Thymus (tissue), 11 donors: ENCODE results near the gene MZT2B. TPM values are rescaled to one million over a fixed set of nuclear protein-coding genes. Genes with fewer than 3 reads are reported as not detected.
"Not testable (repeated sequence)": the region's sequence is repeated elsewhere in the genome, so short reads cannot be mapped to it uniquely, and the experiment has no call there.

Source experiments
- DNase-seq, 9 donors: peaks; one replicate each; pipeline ENCODE4 v3.0.0-alpha.2; 2013; ENCODE audit warnings: low spot score in 9 of 9, low read depth in 6 of 9, missing footprints in 1 of 9
- H3K27ac ChIP-seq, 2 donors: one replicate each; pipeline ENCODE4 v1.5.1; 2013; ENCODE audit warnings: control low read depth in 1 of 2, low read depth in 1 of 2, low read length in 1 of 2, mild to moderate bottlenecking in 1 of 2, moderate library complexity in 1 of 2
- H3K27me3 ChIP-seq, 2 donors: one replicate each; pipeline ENCODE4 v1.5.1; 2013; ENCODE audit warnings: low read length in 1 of 2; ENCODE audit not compliant: control insufficient read depth in 2 of 2, insufficient read depth in 1 of 2
- H3K36me3 ChIP-seq, 2 donors: one replicate each; pipeline ENCODE4 v1.5.1; 2013; ENCODE audit warnings: low read length in 1 of 2, mild to moderate bottlenecking in 1 of 2, moderate library complexity in 1 of 2; ENCODE audit not compliant: control insufficient read depth in 2 of 2, insufficient read depth in 2 of 2
- H3K4me1 ChIP-seq, 2 donors: one replicate each; pipeline ENCODE4 v1.5.1; 2013; ENCODE audit warnings: low read length in 2 of 2; ENCODE audit not compliant: control insufficient read depth in 2 of 2, insufficient read depth in 2 of 2
- H3K4me3 ChIP-seq, 2 donors: one replicate each; pipeline ENCODE4 v1.5.1; 2013; ENCODE audit warnings: low read length in 2 of 2, control low read depth in 1 of 2, mild to moderate bottlenecking in 1 of 2
- H3K9me3 ChIP-seq, 2 donors: one replicate each; pipeline ENCODE4 v1.5.1; 2013; ENCODE audit warnings: low read length in 1 of 2, mild to moderate bottlenecking in 1 of 2; ENCODE audit not compliant: control insufficient read depth in 2 of 2, insufficient read depth in 1 of 2
- WGBS: extraction: QIAGEN DNeasy Blood & Tissue Kit; methylation state at CpG from one replicate; pipeline ENCODE4 v1.1.7; 2013; 5-methylcytosine and 5-hydroxymethylcytosine counted together
- polyA plus RNA-seq: library from polyadenylated mRNA; stranded (reverse); fragments of 200-250 nt; gene quantifications from one replicate; pipeline ENCODE4 v1.2.3, GENCODE V29; 2013
- total RNA-seq: library from RNA; stranded (reverse); fragments of 120-200 nt; gene quantifications from one replicate; pipeline ENCODE4 v1.2.4, GENCODE V29; 2013
- donor health status: healthy.

MZT2B gene
- total and polyA plus RNA-seq, 2 donors = 141 to 326 TPM

DNA sequence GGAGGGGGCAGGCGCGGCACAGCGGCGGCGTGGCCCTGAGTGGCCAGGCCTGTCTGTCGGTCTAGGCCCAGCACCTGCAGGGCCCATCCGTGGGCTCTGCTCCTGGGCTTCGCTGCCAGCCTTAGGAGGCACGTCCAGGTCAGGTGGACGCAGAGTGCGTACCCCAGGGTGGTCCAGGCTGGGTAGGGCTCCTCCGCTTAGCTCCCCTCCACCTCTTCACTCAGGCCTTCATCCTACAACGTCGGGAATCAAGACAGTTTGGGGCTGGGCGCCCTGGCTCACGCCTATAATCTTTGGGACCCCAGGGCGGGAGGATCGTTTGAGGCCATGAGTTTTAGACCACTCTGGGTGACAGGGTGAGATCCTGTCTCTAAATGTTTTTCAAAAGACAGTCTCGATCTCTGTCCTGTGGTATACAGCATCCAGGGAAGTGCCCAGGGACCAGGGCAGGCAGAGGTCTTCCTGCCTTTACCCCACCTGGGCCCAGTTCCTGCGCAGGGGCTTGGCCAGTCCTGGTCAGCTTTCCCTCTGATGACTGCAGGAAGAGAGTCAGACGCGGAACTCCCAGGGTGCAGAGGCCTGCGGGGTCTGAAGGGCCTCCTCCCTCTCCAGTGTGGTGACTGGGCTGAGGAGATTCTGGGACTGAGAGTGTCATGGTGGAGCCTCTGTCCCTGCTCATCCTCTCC lies 907 bp downstream of the MZT2B start:
- H3K27ac ChIP-seq, H3K27me3 ChIP-seq, H3K9me3 ChIP-seq: not testable (repeated sequence)
- peak in 2 of 9 donors; percentile 6 to 17 for DNase-seq
- 44% methylated on average over 23 of the region's 23 CpGs for WGBS
- peaks cover 7 to 16% of the 10 kb centered on the region in 2 donors for H3K4me1 ChIP-seq
- H3K36me3 ChIP-seq = peaks cover 0 to 11% of the 10 kb centered on the region in 2 donors
- peak overlapping the region; percentile 56 to 87 for H3K4me3 ChIP-seq

DNA sequence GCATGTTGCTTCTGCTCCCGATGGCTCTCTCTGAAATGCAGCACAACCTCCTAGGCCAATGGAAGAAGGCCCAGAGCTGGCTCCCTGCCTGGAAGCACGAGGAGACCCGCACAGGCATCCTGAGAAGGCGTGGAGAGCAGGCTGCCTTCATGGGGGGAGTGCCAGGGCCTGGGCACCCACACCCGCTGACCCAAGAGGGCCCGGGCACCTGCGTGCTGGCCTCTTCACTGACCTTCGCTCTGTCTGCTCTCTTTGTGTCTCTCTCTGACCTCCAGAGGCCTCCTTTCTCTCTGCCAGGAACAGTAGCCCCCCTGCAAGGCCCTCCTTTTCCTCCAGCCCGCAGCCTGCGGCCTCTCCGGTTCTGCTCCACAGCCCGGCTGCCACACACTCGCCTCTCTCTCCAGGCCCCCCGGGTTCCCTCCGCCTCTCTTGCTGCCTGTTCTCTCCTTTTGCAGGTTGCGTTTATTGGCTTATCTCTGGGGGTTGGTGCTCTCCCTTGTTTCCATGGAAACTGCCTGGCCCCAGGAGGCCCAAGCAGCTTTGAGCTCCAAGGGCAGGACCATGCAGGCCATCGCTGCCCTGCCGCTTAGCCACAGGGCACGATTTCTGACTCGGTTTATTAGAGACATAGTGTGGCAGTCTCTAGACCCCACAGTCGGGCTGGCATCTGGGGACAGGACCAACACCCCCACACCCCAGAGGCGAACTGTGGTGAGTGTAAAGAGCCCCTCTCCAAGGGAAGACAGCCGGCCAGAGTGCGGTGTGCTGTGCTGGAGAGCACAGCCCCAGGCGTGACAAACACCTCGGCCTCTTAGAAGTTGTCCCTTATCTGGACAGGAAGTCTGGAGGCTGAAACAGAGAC lies 1.7 kb downstream of the MZT2B start:
- H3K36me3 ChIP-seq = peaks cover 3 to 11% of the 10 kb centered on the region in 2 donors
- peaks cover 7 to 16% of the 10 kb centered on the region in 2 donors for H3K4me1 ChIP-seq
- no peaks in the 10 kb centered on the region for H3K27me3 ChIP-seq
- H3K4me3 ChIP-seq = peak overlapping the region in 1 of 2 donors; percentile 56
- WGBS = 95% methylated on average over 26 of the region's 26 CpGs
- peaks cover 0 to 1% of the 10 kb centered on the region in 2 donors for H3K9me3 ChIP-seq
- no peak for DNase-seq
- H3K27ac ChIP-seq = no peak overlapping the region

DNA sequence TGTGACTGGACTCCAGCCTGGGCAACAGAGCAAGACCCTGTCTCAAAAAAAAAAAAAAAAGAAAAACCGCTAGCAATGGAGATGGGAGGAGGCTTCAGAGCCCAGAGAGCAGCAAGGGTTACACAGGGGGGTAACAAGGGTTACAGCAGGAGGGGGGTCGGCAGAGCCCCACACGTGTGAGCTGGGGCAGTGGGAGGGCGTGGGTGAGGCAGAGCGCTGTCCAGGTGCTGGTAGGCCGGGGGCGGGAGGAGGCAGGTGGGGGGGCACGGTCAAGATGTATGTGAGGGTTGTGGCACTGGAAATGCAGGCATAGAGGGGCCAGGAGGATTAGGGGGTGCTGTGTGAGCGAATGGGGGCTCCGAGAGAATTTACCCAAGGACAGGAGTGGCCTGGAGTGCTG lies 3.4 kb downstream of the MZT2B start:
- H3K27ac ChIP-seq = no peak overlapping the region
- H3K27me3 ChIP-seq = no peaks in the 10 kb centered on the region
- H3K9me3 ChIP-seq = peaks cover 0 to 1% of the 10 kb centered on the region in 2 donors
- 98% methylated on average over 10 of the region's 10 CpGs for WGBS
- peaks cover 8 to 13% of the 10 kb centered on the region in 2 donors for H3K36me3 ChIP-seq
- no peak overlapping the region for H3K4me3 ChIP-seq
- DNase-seq = no peak
- peaks cover 5 to 14% of the 10 kb centered on the region in 2 donors for H3K4me1 ChIP-seq

DNA sequence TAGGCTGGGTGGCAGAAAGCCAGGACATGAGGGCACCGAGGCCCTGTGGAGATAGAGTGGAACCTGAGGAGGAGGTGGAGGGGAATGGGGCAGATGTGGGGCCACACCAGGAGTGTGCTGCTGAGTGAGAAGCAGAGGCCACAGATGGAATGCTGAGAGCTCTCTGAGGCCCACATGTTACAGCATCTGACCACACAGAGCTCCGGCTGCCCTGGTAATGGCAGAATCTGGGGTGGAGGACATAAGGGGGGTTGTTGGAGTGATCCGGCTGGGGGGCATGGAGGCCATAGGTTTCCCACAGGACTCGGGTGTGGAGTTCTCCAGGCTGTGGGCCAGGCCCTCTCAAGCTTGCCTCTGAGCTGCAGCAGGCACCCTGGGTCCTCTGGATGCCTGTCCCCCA lies 3.8 kb downstream of the MZT2B start:
- no peak for DNase-seq
- 99% methylated on average over 4 of the region's 4 CpGs for WGBS
- no peak overlapping the region for H3K4me3 ChIP-seq
- peaks cover 0 to 1% of the 10 kb centered on the region in 2 donors for H3K9me3 ChIP-seq
- no peak overlapping the region for H3K27ac ChIP-seq
- peaks cover 2 to 10% of the 10 kb centered on the region in 2 donors for H3K4me1 ChIP-seq
- H3K27me3 ChIP-seq = no peaks in the 10 kb centered on the region
- H3K36me3 ChIP-seq = peaks cover 9 to 13% of the 10 kb centered on the region in 2 donors

DNA sequence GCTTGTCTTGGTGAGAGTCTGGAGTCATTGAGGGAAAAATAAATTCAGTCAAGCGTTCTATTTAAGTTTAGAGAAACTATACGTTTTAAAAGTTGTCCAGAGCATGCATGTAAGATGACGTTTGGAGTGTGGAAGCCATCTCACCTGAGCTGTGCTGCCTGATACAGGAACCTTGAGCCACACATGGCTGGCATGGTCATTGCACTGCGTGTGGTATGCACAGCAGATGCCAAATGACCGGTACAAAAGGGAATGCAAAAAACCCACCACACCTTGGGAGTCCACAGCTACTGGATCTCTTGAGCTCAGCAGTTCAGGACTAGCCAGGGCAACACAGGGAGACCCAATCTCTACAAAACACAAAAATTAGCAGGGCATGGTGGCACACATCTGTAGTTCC lies 4.3 kb downstream of the MZT2B start:
- Histone ChIP-seq H3K36me3 (peaks cover 13% of the 10 kb centered on the region in 2 donors), H3K4me3 (no peak overlapping the region), H3K9me3 (no peaks in the 10 kb centered on the region), H3K27ac (no peak overlapping the region), H3K4me1 (peaks cover 2 to 10% of the 10 kb centered on the region in 2 donors), H3K27me3 (no peaks in the 10 kb centered on the region)
- WGBS = 96% methylated on average over 5 of the region's 5 CpGs
- no peak for DNase-seq

DNA sequence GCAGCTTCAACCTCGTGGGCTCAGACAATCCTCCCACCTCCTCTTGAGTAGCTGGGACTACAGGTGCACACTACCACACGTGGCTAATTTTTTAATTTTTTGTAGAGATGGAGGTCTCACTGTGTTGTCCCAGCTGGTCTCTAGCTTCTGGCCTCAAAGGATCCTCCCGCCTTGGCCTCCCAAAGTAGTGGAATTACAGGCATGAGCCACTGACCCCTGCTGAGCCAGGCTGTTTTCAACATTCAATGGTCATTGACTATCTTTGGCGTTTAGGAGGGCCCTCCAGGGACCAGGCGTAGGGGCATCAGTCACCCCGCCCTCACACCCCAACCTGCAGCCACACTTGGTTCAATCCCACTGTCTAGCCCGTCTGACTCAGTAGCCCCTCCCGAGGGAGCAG lies 5.2 kb downstream of the MZT2B start:
- no peak for DNase-seq
- peaks cover 13 to 16% of the 10 kb centered on the region in 2 donors for H3K36me3 ChIP-seq

DNA sequence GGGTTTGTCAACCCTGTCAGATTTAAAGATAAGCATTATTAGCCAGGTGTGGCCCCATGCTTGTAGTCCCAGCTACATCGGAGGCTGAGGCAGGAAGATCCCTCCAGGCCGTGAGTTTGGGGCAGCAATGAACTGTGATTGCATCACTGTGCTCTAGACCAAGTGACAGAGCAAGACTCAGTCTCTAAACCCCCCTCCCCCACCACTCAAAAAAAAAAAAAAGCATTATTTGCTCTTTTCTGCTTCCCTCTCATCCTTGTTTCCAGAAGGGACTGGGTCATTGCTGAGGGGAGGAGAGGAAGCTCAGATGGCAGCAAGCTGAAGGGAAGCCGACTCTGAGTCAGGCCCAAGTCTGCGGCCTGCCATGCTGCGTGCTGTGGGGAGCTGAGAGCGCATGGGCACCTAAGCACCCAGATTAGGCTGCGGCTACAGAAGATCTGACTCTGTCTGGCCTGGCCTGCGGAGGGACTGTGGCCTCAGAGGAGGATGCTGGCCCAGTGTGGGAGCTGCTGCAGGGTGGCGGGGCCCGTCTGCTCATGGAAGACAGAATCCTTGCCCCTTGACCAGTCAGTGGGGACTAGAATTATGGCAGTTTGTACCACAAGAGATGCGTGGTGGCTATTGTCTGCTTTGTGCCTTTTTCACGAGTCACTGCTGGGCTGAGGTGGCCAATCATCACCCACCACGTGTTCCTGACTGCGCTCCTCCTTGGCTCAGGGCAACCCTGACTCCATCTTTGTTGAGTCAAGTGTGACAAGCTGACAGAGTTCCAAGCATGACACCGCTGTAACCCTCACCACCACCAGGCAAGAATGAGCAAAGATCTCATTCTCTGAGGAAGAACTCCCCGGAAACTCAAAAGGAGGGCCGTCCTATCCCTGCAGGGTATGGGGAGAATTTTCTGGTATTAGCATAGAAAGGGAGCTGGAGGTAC lies 6.1 kb downstream of the MZT2B start:
- H3K9me3 ChIP-seq, H3K4me1 ChIP-seq, DNase-seq, H3K27ac ChIP-seq, H3K4me3 ChIP-seq, H3K27me3 ChIP-seq: not testable (repeated sequence)
- WGBS = 98% methylated on average over 17 of the region's 17 CpGs
- peaks cover 13 to 16% of the 10 kb centered on the region in 2 donors for H3K36me3 ChIP-seq

More for the DNA sequence above, 5.2 kb downstream of the MZT2B start:
- Histone ChIP-seq H3K27me3 (no peaks in the 10 kb centered on the region), H3K4me1 (peaks cover 2 to 10% of the 10 kb centered on the region in 2 donors), H3K9me3 (no peaks in the 10 kb centered on the region), H3K4me3 (no peak overlapping the region), H3K27ac (no peak overlapping the region)
- 93% methylated on average over 7 of the region's 8 CpGs for WGBS

DNA sequence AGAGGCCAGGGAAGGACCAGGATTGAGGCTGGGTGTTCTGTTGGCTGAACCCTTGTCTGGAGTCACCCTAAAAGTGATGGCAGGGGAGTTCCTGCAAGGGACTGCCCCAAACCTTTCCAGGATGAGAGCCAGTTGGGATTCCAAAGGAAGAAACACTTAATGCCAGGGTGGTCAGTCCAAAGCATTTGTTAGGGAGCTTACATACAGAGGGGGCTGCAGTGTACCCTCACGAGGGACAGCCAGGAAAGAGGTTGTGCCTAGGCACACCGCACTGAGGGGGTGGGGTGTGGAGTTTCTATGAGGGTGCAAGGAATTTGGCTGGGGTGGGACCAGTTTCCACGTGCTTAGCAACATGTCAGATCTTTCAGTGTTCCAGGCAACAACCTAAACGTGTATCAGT lies 6.9 kb downstream of the MZT2B start:
- peaks cover 12 to 16% of the 10 kb centered on the region in 2 donors for H3K36me3 ChIP-seq
- not testable (repeated sequence) for H3K27me3 ChIP-seq, H3K9me3 ChIP-seq, H3K27ac ChIP-seq, H3K4me1 ChIP-seq, DNase-seq, H3K4me3 ChIP-seq
- WGBS = 92% methylated on average over 4 of the region's 4 CpGs
